ENCODE data around the gene ROBO1. TPM values are rescaled to one million over a fixed set of nuclear protein-coding genes. Genes with fewer than 3 reads are reported as not detected.

ROBO1 gene
- total and polyA plus RNA-seq, 2 of the 8 experiments (the other 6 are each of a cell fraction or from before 2014, with no cell fraction given) = 51.4 to 91.0 TPM

DNA sequence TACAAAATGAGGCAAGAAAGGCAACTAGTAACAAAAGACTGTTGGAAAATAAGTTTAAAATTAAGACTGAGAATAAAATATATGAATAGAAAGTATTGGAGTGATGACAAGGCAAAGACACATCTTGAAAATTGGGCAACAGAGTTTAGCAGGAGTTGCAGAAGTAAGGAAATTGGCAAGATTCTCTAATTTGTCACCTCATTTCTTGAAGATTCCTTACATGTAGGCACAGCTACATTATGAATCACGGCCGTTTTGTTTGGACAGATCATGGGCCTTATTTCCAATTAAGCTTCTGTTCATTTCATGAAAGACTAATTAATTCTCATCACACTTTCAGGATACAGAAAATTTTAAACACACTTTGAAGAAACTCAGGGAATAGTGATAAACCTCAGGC is 170.1 kb downstream of the ROBO1 start:
- H3K18ac ChIP-seq (ENCODE audit: extremely low read depth, low read length) = no peak overlapping the region
- no peak overlapping the region for H3K4me2 ChIP-seq (ENCODE audit: insufficient read depth in 1 of 2, low read depth in 2 of 2, low read length in 2 of 2)
- no peaks in the 10 kb centered on the region for H3K23me2 ChIP-seq (ENCODE audit: low read depth, low read length)
- no peak overlapping the region for H2BK15ac ChIP-seq (ENCODE audit: low read length)
- H3K79me2 ChIP-seq (ENCODE audit: control insufficient read depth in 1 of 2, insufficient read depth in 2 of 2, low read length in 2 of 2) = no peaks in the 10 kb centered on the region
- no peaks in the 10 kb centered on the region for H3K79me1 ChIP-seq (ENCODE audit: low read depth, low read length)
- no peak overlapping the region for H2BK5ac ChIP-seq (ENCODE audit: low read depth, low read length)
- FAIRE-seq = no peak
- H4K8ac ChIP-seq (ENCODE audit: extremely low read depth, insufficient read depth, low read length) = no peak overlapping the region
- no peaks in the 10 kb centered on the region for H3K36me3 ChIP-seq (ENCODE audit: control insufficient read depth in 2 of 4, insufficient read depth in 4 of 4, low read length in 3 of 4)
- WGBS, 2 experiments (ENCODE audit: extremely low coverage in 1 of 2, insufficient coverage in 1 of 2, insufficient read length in 1 of 2, insufficient replicate concordance in 2 of 2, low coverage in 1 of 2, low lambda C conversion rate in 2 of 2, missing lambda C conversion rate in 1 of 2) = 86% methylated on average over 2 of the region's 2 CpGs; no CpG with 5 or more reads in 1 of the 2 experiments
- no peak overlapping the region for H3K56ac ChIP-seq (replicated peaks; ENCODE audit: insufficient read length, low read depth, low read length)
- no peak overlapping the region for H2AK5ac ChIP-seq (ENCODE audit: low read depth, low read length)
- H3K4ac ChIP-seq (replicated peaks; ENCODE audit: insufficient read length, low read depth, low read length) = no peak overlapping the region
- TF ChIP-seq SIRT6 (IDR thresholded peaks at IDR 0.05; ENCODE audit: low read length) = no peak
- TF ChIP-seq SUZ12 (IDR thresholded peaks at IDR 0.05; ENCODE audit: low read length) = no peak
- TF ChIP-seq, protein P1, sequence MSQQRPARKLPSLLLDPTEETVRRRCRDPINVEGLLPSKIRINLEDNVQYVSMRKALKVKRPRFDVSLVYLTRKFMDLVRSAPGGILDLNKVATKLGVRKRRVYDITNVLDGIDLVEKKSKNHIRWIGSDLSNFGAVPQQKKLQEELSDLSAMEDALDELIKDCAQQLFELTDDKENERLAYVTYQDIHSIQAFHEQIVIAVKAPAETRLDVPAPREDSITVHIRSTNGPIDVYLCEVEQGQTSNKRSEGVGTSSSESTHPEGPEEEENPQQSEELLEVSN (IDR thresholded peaks at IDR 0.05) = no peak
- TF ChIP-seq POLR2AphosphoS5 (IDR thresholded peaks at IDR 0.05; ENCODE audit: low read depth, low read length) = no peak
- no peak for TF ChIP-seq RXRA (IDR thresholded peaks at IDR 0.05; ENCODE audit: insufficient read depth, low read depth, low read length)
- TF ChIP-seq FOSL1 (IDR thresholded peaks at IDR 0.05; ENCODE audit: insufficient read depth, low read depth, low read length) = no peak
- POLR2A ChIA-PET (ENCODE audit: partially characterized antibody) = no interaction called here
- no peak overlapping the region for H3K9ac ChIP-seq (replicated peaks in 1 of 4; ENCODE audit: extremely low read depth in 1 of 4, low read depth in 3 of 4, low read length in 3 of 4)
- no peaks in the 10 kb centered on the region for H4K20me1 ChIP-seq (replicated peaks in 1 of 2; ENCODE audit: control insufficient read depth in 1 of 2, insufficient read depth in 2 of 2, low read length in 2 of 2)
- no peaks in the 10 kb centered on the region for H3K27me3 ChIP-seq (replicated peaks in 1 of 4; ENCODE audit: control insufficient read depth in 3 of 4, extremely low read depth in 1 of 4, insufficient read depth in 3 of 4, low read length in 3 of 4)
- H3K4me1 ChIP-seq (replicated peaks in 1 of 4; ENCODE audit: control insufficient read depth in 3 of 4, insufficient read depth in 4 of 4, low read length in 3 of 4) = peaks cover 0 to 6% (median 1%) of the 10 kb centered on the region in 4 experiments; a peak in 1 of 7 replicates
- no peak for DNase-seq (ENCODE audit: low read depth in 1 of 2, low spot score in 2 of 2)
- no peak overlapping the region for H2BK20ac ChIP-seq (ENCODE audit: low read length)
- CTCF ChIA-PET (ENCODE audit: partially characterized antibody) = no interaction called here
- H3K23ac ChIP-seq (ENCODE audit: insufficient read length) = no peak overlapping the region
- H2AFZ ChIP-seq (ENCODE audit: low read length) = no peak overlapping the region
- H3K4me3 ChIP-seq (ENCODE audit: extremely low read depth in 1 of 4, insufficient read depth in 2 of 4, low read depth in 3 of 4, low read length in 4 of 4) = no peak overlapping the region
- H2BK120ac ChIP-seq (replicated peaks; ENCODE audit: low read depth, low read length) = no peak overlapping the region
- H3K9me3 ChIP-seq (ENCODE audit: insufficient read depth in 2 of 2, low read depth in 1 of 2, low read length in 1 of 2) = no peaks in the 10 kb centered on the region
- no peak overlapping the region for H3K27ac ChIP-seq (ENCODE audit: low read depth, low read length)
- H3K14ac ChIP-seq (ENCODE audit: insufficient read length) = no peak overlapping the region
- no peak overlapping the region for H4K5ac ChIP-seq (ENCODE audit: insufficient read length, low read depth, low read length)
- no peak overlapping the region for H2BK12ac ChIP-seq (ENCODE audit: low read depth, low read length)
- H4K91ac ChIP-seq (replicated peaks; ENCODE audit: insufficient read length, low read length) = no peak overlapping the region
